ENCODE data around the gene PTPRJ.

PTPRJ gene

DNA sequence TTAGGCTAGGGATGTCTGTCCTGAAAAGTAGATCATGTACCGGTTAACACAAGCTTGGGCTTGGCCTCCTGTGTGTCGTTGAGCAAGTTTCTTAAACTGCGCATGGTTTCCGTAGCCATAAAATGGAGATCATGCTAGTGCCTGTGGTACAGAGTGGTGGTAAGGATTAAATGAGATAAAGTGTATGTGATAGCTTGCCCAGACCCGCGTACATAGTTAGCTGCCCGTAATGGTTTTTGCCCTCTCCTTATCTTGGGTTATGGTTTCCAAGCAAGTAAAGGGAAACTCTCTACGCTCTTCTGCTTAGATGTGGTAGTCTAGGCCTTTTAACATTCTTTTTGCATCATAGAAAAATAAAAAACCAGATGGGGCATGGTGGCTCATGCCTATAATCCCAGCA, 11.0 kb upstream of the PTPRJ start:
- no peak for DNase-seq

DNA sequence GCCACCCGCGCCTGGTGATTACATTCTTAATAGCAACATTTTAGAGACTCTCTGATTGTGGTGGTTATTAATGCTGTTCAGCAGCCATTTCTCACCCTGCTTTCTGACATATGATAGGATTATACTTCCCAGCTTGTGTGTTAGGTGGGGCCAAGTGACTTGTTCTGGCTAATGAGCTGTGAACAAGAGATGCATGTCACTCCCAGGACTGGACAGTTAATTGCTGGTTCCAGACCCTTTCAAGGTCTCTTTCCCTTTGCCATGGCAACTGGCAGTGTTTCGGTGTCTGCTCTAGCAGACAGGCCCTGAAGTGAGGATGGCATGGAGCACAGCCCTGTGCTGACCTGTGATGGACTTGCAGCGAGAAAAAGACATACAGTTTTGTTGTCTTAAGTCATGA, 8.9 kb upstream of the PTPRJ start:
- no peak for DNase-seq

DNA sequence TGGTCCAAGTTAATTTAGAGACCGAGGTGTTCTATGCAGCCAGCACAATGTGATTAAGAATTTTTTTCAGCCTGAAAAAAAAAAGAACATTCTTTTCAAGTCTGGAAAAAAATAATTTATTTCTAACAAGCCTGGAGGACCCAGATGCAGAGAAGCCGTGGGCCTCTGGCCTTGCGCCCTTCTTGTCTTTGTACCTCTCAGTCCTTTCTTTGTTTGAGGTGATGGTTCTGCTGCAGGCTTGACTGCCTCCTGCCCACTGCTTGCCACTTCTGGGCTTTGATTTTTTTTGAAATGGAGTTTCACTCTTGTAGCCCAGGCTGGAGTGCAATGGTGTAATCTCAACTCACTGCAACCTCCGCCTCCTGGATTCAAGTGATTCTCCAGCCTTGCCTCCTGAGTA, 7.2 kb upstream of the PTPRJ start:
- no peak for DNase-seq

DNA sequence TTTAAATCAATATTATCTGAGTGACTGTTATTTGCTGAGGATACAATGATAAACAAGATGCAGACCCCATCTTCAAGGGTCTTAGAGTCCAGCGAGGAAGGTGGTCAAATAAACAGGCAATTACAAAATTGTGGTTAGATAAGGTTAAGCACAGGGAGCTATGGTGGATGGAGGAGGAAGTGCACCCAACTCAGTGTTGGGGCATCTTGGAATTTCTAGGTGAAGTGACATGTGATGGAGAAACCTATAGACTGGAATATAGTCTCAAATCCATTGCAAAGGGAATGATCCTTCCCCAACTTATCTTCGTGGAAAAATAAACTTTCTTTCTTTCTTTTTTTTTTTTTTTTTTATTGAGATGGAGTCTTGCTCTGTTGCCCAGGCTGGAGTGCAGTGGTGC, 3.4 kb upstream of the PTPRJ start:
- no peak for DNase-seq

DNA sequence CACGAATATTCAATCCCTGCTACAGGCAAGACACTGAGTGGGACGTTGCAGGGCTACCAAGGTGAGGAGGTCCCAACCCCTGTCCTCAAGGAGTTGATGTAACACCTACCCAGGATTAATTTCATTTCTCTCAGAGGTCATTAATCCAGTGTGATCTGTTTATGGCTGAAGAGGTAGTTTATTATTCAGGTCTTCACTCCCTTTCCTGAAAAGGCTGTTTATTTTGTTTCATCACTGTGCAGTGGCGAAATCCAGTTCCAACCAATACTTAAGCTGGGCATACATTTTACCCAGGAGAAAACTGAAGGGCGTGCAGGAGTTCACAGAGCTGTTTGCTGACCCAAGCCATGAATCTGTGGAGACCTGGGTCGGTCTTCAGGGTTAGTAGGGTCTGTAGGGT, 2.7 kb upstream of the PTPRJ start:
- no peak for DNase-seq

DNA sequence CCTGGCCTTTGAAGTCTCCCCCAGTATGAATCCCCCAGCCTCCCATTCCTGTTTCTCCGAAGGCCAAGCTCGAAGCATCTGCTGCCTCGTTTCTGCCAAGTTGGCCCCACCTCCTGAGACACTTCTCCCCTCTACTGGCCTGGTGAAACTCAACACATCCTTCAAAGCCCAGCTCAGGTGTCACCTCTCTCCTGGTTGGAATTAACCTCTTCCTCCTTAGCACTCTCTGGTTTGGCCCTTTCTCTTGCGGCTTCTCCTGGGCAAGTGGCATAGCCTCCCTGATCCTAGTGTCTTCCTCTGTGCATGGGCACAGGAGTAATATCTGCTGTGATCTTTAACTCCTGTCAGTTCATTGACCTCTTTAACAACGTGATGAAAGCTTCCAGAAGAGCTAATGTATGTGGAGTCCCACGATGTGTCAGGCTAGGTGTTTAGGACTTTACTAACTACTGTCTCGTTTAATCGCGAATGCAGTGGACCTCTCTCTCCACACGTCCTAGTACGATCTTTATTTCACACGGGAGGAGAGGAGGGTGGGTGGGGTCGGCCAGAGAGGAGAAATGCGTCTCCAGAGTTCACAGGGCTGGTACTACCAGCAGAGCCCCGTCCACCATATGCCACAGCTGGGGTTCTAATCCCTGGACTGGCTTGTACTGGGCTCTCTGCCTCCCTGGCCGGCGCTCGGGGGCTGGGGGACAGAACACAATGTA, 826 bp upstream of the PTPRJ start:
- DNase-seq: no peak

DNA sequence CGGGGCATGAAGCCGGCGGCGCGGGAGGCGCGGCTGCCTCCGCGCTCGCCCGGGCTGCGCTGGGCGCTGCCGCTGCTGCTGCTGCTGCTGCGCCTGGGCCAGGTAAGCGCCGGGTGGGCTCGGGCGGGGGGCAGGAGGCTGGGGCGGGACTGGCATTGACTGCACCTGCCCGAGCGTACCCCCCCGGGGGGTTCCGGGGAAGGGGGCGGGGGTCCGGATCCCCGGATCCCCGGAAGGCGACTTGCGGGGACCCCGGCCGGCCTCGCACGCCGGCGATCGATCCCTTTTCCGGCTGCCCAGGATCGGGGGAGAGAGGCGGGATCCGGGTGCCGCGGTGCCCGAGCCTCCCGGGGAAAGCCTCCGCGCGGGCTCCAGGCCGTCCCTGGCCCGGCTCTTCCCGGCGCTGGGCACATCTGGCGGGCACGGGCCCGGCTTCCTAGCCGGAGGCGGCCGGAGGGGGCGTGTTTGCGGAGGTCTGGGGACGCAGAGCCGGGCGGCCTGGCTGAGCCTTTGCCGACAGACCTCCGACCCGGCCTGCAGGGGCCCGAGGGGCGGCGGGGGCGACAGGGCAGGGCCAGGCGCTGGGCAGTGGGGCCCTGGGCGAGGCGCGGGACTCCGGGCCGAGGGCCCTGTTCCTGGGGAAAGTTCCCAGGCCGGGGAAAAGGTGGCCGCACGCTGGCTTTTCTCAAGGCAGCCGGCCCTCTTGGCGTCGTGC, 705 bp downstream of the PTPRJ start:
- DNase-seq: peak; percentile 23

DNA sequence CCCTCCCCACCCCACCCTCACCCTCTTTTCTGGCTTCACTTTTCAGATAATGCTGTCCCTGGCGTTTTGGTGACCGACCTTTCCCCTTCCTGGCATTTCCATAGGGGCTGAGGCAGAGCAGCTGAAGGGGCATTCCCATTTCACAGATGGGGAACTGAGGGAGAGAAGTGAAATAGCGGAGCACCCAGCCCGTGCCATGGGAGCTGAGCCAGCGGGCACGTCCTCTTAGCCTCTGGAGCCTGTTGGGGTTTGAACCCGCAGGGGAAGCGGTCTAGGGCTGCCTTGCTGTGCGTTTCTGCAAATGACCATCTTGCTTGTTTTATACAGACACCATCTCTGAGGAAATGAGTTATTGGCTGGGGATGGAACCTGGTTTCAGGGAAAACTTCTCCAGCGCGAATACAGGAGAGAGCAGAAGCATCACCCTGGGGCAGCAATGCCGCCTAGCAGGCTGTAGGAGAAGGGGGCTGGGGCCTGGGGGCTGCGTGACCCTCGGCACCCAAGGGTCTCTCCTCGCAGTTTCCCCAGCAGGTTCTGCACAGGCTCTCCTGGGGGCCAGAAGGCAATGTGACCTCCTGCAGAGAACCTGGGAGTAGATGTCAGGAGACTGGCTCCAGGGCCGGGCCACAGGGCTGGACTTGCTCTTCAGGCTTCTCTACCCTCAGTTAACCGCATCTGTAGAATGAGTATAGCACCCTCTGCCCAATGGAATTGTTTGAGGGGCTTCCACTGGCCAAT, 1.5 kb downstream of the PTPRJ start:
- DNase-seq: no peak

DNA sequence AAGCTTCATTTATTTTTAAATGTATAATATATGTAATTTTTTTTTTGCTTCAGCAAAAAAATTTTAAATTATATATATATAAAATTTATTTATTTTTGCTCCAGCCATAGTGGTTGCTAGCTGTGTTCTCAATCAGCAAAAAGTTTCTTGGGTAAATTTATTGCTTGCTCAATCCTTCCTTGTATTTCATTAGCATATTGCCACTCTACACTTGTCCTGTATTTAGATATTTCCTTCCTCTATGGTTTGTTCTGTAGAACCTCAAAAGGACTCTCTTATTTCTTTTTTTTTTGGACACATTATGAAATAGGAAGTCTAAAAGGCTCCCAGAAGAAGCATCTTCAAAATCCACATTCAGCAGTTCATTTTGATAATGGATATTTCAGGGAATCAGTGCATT, 2.3 kb downstream of the PTPRJ start:
- no peak for DNase-seq

DNA sequence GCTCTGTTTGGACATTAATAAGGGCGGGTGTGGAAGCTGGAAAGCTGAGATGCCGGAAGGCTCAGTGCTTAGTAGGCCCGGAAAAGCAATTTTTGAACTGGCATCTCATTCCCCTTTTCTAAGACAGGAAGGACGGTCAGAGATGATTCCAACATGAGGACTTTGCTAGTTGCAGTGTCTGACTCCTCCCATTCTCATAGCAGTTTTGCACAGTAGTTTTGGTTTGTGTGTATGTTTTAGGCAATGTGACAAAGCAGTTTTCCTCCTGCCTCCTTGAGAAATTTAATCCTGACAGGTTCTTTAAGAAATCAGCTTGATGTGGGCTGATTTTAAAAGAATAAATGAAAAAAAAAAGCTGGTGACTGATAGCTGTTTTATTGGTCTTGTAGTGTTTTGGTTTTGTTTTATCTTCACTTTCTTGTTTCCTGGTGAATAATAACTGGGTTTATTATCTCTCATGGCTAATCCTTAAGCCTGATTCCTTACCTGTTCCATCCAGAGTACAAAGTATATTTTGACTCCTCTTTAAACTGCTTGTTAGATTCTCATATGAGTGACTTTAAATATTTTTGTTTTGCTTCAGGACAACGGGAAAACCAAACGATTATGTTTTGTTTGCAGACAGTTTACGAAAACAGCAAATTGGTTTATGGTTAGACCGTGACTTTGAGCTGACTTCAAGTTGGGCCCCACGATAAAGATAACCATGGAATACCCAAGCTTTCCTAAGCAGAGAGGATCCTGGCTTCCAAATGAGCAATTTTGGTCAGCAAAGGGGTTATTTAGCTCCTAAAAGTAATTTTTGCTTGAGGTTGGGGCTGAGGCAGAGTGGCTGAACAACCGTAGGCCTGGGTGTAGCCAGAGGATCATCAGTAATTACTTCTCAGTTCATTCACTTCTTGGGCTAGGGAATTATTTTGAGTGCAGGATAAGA, 3.4 kb downstream of the PTPRJ start:
- DNase-seq: no peak

DNA sequence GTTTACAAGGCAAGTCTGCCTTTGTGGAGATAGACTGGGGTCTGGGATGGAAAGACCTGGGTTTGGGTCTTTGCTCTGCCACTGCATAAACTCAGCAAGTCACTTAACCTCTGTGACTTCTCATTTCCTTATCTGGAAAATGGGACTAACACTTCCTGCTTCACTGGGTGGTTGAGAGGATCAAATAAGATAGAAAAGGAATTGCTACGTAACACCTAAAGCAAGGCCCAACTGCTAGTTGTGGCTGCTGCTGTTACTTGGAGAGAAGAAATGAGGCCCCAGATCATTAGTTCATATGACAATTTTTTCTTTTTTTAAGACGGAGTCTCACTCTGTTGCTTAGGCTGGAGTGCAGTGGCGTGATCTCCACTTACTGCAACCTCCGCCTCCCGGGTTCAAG, 5.9 kb downstream of the PTPRJ start:
- no peak for DNase-seq

DNA sequence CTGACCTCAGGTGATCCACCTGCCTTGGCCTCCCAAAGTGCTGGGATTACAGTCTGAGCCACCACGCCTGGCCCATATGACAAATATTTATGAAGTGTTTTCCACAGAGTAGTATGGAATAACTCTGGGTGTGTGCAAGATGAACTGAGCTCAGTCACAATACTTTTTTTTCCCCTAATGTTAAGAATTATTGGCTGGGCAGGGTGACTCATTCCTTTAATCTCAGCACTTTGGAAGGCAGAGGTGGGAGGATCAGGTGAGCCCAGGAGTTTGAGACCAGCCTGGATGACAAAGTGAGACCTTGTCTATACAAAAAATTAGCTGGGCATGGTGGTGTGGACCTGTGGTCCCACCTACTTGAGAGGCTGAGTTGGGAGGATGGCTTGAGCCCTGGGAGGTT, 6.4 kb downstream of the PTPRJ start:
- DNase-seq: no peak

DNA sequence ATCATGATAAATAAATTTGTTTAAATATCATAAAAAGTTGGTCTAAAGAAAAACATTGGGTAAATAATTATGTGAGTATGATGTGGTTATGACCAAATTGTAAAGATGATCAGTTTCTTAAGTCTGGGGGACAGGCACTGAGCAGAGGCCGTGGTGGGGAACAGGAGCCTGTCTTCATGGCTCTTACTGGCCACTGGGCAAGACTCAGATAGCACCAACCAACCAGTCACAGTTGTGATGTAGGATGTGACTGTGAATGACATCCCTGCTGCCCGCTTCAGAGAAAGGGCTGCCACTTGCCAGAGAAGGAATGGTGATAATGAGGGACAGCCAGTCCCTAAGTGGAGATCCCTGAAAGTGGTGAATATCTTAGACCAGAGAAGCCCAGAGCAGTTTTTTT, 7.0 kb downstream of the PTPRJ start:
- no peak for DNase-seq

DNA sequence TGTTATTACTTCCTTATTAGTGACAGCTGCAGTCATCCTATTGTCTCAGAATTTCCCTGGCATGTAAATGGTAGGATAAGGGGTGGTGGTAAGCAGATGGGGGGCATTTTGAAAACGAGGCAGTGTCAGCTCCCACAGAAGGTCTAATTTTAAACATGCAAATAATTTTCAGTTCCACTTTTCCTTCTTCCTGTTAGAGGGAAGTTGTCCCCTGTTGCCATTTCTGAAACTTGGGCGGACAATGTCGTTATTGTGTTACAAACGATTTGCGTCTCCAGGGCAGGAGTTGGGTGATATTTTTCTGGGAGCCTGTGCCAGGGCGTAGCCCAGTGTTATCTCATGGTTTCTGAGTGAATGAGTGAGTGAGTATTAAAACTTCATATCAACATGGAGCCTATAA, 7.4 kb downstream of the PTPRJ start:
- DNase-seq: no peak

DNA sequence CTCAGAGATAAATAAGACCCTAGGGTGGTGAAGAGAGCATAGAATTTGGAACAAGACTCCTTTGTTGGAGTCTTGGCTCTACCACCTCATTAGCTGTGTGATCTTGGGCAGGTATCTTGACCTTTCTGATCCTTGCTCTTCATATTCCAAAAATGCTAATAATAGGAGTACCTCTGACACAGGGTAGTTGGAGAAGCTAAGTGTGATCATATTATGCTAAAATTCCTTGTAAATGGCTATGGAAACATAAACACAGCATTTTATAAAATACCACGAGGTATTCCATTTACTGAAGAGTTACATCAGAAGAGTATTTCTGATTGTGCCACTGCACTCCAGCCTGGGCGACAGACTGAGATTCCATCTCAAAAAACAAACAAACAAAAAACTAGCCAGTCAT, 9.4 kb downstream of the PTPRJ start:
- DNase-seq: no peak

DNA sequence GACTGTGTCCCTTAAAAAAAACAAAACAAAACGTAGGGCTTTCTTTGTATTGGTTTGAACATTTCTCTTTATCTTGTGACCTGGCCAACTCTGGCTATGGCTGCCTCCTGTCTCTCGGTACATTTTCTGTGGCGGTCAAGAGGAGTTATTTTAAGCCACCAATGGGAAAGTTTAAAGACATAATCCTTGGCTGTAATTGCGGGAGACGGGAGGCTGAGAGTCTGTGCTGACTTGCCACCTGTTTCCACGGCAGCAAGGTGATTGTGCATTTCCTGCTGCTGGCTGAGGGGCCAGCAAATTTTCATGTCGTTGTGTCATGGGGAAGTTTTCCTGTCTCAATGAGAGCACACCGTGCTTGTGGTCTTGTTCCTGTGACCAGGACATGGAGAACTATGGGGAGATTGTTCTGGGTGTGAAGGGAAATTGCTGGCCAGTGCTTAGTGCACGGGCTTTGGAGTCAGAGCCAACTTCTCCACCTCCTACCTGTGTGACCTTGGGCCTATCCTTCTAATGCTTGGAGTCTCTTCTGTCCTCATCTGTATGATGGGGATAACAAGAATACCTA, 11.0 kb downstream of the PTPRJ start:
- no peak for DNase-seq

DNA sequence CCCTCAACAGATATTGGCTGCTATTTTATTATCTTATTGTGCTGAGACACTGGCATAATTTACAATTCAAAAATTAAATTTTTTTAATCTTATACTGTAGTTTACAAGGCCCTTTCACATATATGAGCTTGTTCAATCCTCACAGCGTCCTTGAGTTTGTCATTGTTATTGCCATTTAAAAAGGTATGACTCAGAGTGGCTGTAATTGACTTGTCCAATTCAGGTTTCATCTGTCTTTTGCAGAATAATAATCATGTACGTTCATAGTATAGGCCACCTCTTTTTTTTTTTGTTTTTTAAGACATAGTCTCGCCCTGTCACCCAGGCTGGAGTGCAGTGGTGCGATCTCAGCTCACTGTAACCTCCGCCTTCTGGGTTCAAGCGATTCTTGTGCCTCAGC, 11.5 kb downstream of the PTPRJ start:
- no peak for DNase-seq

DNA sequence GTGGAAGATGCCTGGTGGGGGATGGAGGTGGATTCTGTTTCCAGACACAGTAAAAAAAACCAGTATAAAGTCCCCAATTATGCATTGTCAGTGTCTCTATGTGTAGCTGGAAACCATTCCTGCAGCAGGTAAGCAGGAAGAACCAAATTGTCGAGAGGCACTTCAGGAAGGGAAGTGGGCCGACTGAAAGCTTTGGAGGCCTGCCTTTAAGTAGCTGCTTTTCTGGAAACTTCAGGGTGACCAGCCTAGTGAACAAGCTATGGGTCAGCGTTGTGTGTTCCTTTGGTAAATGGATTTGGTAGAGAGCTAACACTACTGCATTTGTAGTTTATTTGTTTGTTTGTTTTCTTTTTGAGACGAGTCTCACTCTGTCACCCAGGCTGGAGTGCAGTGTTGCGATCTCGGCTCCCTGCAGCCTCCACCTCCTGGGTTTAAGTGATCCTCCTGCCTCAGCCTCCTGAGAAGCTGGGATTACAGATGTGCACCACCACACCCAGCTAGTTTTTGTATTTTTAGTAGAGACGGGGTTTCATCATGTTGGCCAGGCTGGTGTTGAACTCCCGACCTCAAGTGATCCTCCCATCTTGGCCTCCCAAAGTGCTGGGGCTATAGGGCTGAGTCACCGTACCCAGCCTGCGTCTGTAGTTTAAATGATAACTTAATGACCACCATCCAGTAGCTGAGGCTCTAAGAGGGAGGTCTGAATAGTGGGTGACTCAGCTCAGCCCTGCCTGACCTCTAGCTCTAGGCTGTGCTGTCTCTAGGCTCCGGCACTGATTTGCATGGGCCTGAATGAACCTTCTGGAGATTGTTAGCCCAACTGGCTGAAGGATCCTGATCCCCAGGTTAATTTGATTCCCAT, 12.8 kb downstream of the PTPRJ start:
- no peak for DNase-seq

DNA sequence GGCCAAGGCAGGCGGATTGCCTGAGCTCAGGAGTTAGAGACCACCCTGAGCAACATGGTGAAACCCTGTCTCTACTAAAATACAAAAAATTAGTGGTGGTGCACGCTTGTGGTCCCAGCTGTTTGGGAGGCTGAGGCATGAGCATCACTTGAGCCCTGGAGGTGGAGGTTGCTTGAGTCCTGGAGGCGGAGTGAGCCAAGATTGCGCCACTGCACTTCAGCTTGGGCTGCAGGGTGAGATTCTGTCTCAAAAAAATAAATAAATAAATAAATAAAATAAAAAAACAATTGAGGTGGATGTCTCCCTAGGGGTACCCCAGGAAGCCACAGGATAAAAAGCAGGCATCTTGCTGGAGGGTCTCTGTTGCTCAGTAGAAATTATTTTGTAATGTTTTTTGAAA, 14.1 kb downstream of the PTPRJ start:
- no peak for DNase-seq

DNA sequence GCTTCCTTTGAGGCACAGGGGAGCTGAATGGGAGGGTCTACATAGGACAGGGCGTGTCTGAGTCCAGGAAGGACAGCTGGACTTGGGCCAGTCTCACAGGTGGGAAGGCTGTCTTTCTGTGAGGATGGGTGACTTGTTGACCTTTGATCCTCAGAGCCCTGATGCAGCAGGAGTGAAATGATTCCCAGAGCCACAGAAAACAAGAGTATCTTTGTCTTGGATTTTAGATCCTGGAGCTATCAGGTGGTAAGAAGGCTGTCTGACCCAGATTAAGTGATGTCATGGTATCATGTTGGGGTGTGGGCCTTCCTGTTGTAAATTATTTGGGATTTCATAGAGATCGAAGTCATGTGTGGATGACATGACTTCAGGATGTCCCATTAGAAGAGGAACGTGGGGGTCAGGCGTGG, 15.0 kb downstream of the PTPRJ start:
- no peak for DNase-seq

Measured in activated gamma-delta T cell (primary cell).